GM23338 (cell line): Measurements from ENCODE around the gene NAALADL2. TPM values are rescaled to one million over a fixed set of nuclear protein-coding genes. Genes with fewer than 3 reads are reported as not detected.
"Not testable (repeated sequence)": the region's sequence is repeated elsewhere in the genome, so short reads cannot be mapped to it uniquely, and the experiment has no call there.

Experiments
- ATAC-seq: fragments of 200-7000 bp; cut with Tn5 transposase; 3 replicates; pipeline ENCODE4 v1.9.1; 2020
- DNase-seq: peaks from one replicate; pipeline ENCODE4 v3.0.0-alpha.2; 2015; ENCODE audit warnings: low spot score
- H2AFZ ChIP-seq: fragments of 200-600 bp; sonication (generic); 2 replicates; pipeline ENCODE4 v1.8.0; 2016; ENCODE audit warnings: antibody characterized with exemption, mild to moderate bottlenecking, moderate library complexity
- H3F3A ChIP-seq: fragments of 200-600 bp; sonication (generic); replicated peaks from 2 replicates; pipeline ENCODE4 v1.8.0; 2017; ENCODE audit warnings: antibody characterized with exemption, mixed run types, low read depth
- H3K27ac ChIP-seq: fragments of 200-600 bp; sonication (generic); 2 replicates; pipeline ENCODE4 v1.6.1; 2016; ENCODE audit warnings: low read depth
- H3K27me3 ChIP-seq: fragments of 200-600 bp; sonication (generic); 2 replicates; pipeline ENCODE4 v1.8.0; 2016; ENCODE audit warnings: mild to moderate bottlenecking, mixed run types, moderate library complexity; ENCODE audit not compliant: insufficient read depth
- H3K36me3 ChIP-seq: fragments of 200-600 bp; sonication (generic); 2 replicates; pipeline ENCODE4 v1.8.0; 2016; ENCODE audit warnings: mild to moderate bottlenecking; ENCODE audit not compliant: insufficient read depth
- H3K4me1 ChIP-seq: fragments of 200-600 bp; sonication (generic); 2 replicates; pipeline ENCODE4 v1.8.0; 2016; ENCODE audit warnings: mild to moderate bottlenecking, moderate library complexity; ENCODE audit not compliant: insufficient read depth
- H3K4me2 ChIP-seq: fragments of 200-600 bp; sonication (generic); 2 replicates; pipeline ENCODE4 v1.7.1; 2017; ENCODE audit warnings: mixed run types
- H3K4me3 ChIP-seq: fragments of 200-600 bp; sonication (generic); 2 replicates; pipeline ENCODE4 v1.6.1; 2016; ENCODE audit warnings: mixed run types
- H3K79me2 ChIP-seq: fragments of 200-600 bp; sonication (generic); replicated peaks from 2 replicates; pipeline ENCODE4 v1.8.0; 2017; ENCODE audit warnings: mild to moderate bottlenecking; ENCODE audit not compliant: insufficient read depth
- H3K9me2 ChIP-seq: fragments of 200-600 bp; sonication (generic); 2 replicates; pipeline ENCODE4 v1.8.0; 2017; ENCODE audit not compliant: insufficient read depth
- H4K20me1 ChIP-seq: fragments of 200-600 bp; sonication (generic); replicated peaks from 2 replicates; pipeline ENCODE4 v1.8.0; 2017; ENCODE audit warnings: mild to moderate bottlenecking; ENCODE audit not compliant: insufficient read depth
- H3K27ac Mint-ChIP-seq: 2 replicates; pipeline ENCODE4 v1.8.0; 2020; ENCODE audit warnings: inconsistent platforms, mild to moderate bottlenecking, moderate library complexity, mixed read lengths
- H3K27me3 Mint-ChIP-seq: 3 replicates; pipeline ENCODE4 v1.8.0; 2022; ENCODE audit warnings: low read depth, mild to moderate bottlenecking, moderate library complexity, mixed read lengths, inconsistent platforms; ENCODE audit not compliant: insufficient read depth, poor library complexity
- H3K36me3 Mint-ChIP-seq: 3 replicates; pipeline ENCODE4 v1.8.0; 2021; ENCODE audit warnings: low read depth, mild to moderate bottlenecking, inconsistent platforms, moderate library complexity, mixed read lengths
- H3K4me1 Mint-ChIP-seq: 3 replicates; pipeline ENCODE4 v1.8.0; 2020; ENCODE audit warnings: mild to moderate bottlenecking, inconsistent platforms, mixed read lengths
- H3K4me3 Mint-ChIP-seq: 3 replicates; pipeline ENCODE4 v1.8.0; 2021; ENCODE audit warnings: moderate library complexity, mild to moderate bottlenecking, inconsistent platforms, mixed read lengths
- H3K9me3 Mint-ChIP-seq: 3 replicates; pipeline ENCODE4 v1.8.0; 2020; ENCODE audit warnings: moderate library complexity, mild to moderate bottlenecking, inconsistent platforms, mixed read lengths
- CREB1 ChIP-seq: fragments of 250-450 bp; sonication (Bioruptor Pico); IDR thresholded peaks from 2 replicates; pipeline ENCODE4 v1.5.0; 2020; ENCODE audit warnings: low read depth, mild to moderate bottlenecking, moderate library complexity
- CTCF ChIP-seq, 2 experiments: fragments of 200-600 bp in 1 of 2; sonication (generic) in 1 of 2; conservative IDR thresholded peaks; 2 replicates each; pipeline versions ENCODE4 v1.5.1 to v1.6.1; 2016 to 2017; ENCODE audit warnings: antibody characterized with exemption in 2 of 2, low read depth in 2 of 2, mild to moderate bottlenecking in 2 of 2, moderate library complexity in 1 of 2
- ETS1 ChIP-seq: IDR thresholded peaks from 2 replicates; pipeline ENCODE4 v1.6.1; 2016; ENCODE audit warnings: antibody characterized with exemption
- EZH2phosphoT487 ChIP-seq: fragments of 200-600 bp; sonication (generic); IDR thresholded peaks from one replicate; pipeline ENCODE4 v1.8.1; 2018; ENCODE audit warnings: antibody characterized with exemption; ENCODE audit not compliant: unreplicated experiment
- JUNB ChIP-seq: IDR thresholded peaks from one replicate; pipeline ENCODE4 v1.6.1; 2016; ENCODE audit warnings: antibody characterized with exemption; ENCODE audit not compliant: unreplicated experiment
- NANOG ChIP-seq: IDR thresholded peaks from 2 replicates; pipeline ENCODE4 v1.6.1; 2016; ENCODE audit warnings: antibody characterized with exemption, borderline replicate concordance
- POLR2AphosphoS5 ChIP-seq: IDR thresholded peaks from 2 replicates; pipeline ENCODE4 v1.6.1; 2016; ENCODE audit warnings: antibody characterized with exemption, low read depth
- REST ChIP-seq: IDR thresholded peaks from one replicate; pipeline ENCODE4 v1.6.1; 2018; ENCODE audit warnings: antibody characterized with exemption; ENCODE audit not compliant: unreplicated experiment
- STAT1 ChIP-seq: IDR thresholded peaks from one replicate; pipeline ENCODE4 v1.6.1; 2016; ENCODE audit warnings: antibody characterized with exemption; ENCODE audit not compliant: unreplicated experiment
- ZNF114 ChIP-seq: fragments of 250-450 bp; sonication (Bioruptor Pico); IDR thresholded peaks from 2 replicates; pipeline ENCODE4 v1.5.0; 2020; ENCODE audit warnings: mild to moderate bottlenecking, moderate library complexity
- ZNF331 ChIP-seq: fragments of 250-450 bp; sonication (Bioruptor Pico); IDR thresholded peaks from 2 replicates; pipeline ENCODE4 v1.5.0; 2020; ENCODE audit warnings: low read depth, mild to moderate bottlenecking, moderate library complexity
- polyA plus RNA-seq: library from polyadenylated mRNA; unstranded; fragments of >200 nt; fragmentation: Nextera tagmentation; extraction: Ambion mirVana; gene quantifications from 2 replicates; pipeline ENCODE4 v1.2.1, GENCODE V29; 2016
- total RNA-seq: library from RNA; depleted of rRNA; stranded (reverse); fragments of >200 nt; shearing (Covaris generic); gene quantifications from 2 replicates; pipeline ENCODE4 v1.2.3, GENCODE V29; 2014

NAALADL2 gene
- total and polyA plus RNA-seq, 2 experiments from 2014 or later = 1.6 to 2.6 TPM

- TF ChIP-seq ETS1 (no peak), CTCF (conservative IDR thresholded peaks at IDR 0.05; ENCODE audit: low read depth in 2 of 2) (no peak), CREB1 (CRISPR knock-in tag) (no peak)
Measured at GRCh38 chr3:175270866-175271265, 411.7 kb downstream of the NAALADL2 start (continued).

DNA sequence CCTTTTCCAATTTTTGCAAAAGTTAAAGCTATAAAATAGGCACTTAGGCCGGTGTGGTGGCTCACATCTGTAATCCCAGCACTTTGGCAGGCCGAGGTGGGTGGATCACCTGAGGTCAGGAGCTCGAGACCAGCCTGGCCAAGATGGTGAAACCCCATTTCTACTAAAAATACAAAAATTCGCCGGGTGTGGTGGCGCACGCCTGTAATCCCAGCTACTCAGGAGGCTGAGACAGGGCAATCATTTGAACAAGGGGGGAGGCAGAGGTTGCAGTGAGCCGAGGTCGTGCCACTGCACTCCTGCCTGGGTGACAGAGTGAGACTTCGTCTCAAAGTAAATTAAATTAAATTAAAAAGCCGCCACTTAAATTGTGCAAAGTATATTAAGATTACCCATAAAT is 412.3 kb downstream of the NAALADL2 start:
- not testable (repeated sequence) for H4K20me1 ChIP-seq, H3K36me3 Mint-ChIP-seq, ATAC-seq, H3K27ac Mint-ChIP-seq, DNase-seq, H3F3A ChIP-seq, H3K4me3 Mint-ChIP-seq, H3K4me2 ChIP-seq, H2AFZ ChIP-seq, H3K79me2 ChIP-seq, H3K27ac ChIP-seq, H3K27me3 ChIP-seq, H3K4me3 ChIP-seq, H3K9me3 Mint-ChIP-seq, H3K27me3 Mint-ChIP-seq, H3K4me1 ChIP-seq, H3K9me2 ChIP-seq, H3K36me3 ChIP-seq, H3K4me1 Mint-ChIP-seq

DNA sequence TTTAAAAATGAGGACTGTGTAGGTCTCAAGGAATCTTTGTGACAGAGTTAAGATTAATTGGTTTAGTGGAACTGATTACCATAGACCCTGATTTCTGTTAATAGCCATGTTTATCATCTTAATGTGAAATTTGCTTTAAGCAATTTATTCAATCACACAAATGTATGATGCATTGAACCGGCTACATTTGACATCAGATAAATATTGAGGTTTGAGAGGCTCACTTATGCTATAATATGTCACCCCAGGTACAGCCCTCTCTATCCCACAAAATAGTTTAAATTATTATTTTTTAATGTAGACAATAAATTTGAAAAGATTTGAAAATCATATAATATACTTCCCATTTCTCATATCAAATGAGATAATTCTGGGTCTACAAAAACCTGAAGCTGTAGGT is 413.3 kb downstream of the NAALADL2 start:
- H3K4me3 Mint-ChIP-seq = no peak overlapping the region
- H3K9me3 Mint-ChIP-seq = no peaks in the 10 kb centered on the region
- no peaks in the 10 kb centered on the region for H3K79me2 ChIP-seq
- no peaks in the 10 kb centered on the region for H3K4me1 ChIP-seq
- no peak overlapping the region for H2AFZ ChIP-seq
- no peaks in the 10 kb centered on the region for H4K20me1 ChIP-seq
- H3K4me1 Mint-ChIP-seq = no peaks in the 10 kb centered on the region; the same call in 2 of the 3 replicates
- H3K27me3 ChIP-seq = no peaks in the 10 kb centered on the region
- H3K27ac Mint-ChIP-seq = no peak overlapping the region
- H3K4me2 ChIP-seq = no peak overlapping the region
- no peaks in the 10 kb centered on the region for H3K27me3 Mint-ChIP-seq
- DNase-seq = no peak
- H3K4me3 ChIP-seq = no peak overlapping the region
- H3K36me3 ChIP-seq = no peaks in the 10 kb centered on the region
- H3K9me2 ChIP-seq = no peaks in the 10 kb centered on the region
- no peaks in the 10 kb centered on the region for H3F3A ChIP-seq
- no peak overlapping the region for H3K27ac ChIP-seq
- ATAC-seq = no peak
- no peaks in the 10 kb centered on the region for H3K36me3 Mint-ChIP-seq
- no peak for TF ChIP-seq POLR2AphosphoS5
- TF ChIP-seq NANOG = no peak
- TF ChIP-seq CTCF (conservative IDR thresholded peaks at IDR 0.05; ENCODE audit: low read depth in 2 of 2) = no peak
- no peak for TF ChIP-seq REST
- TF ChIP-seq JUNB = no peak
- no peak for TF ChIP-seq STAT1
- no peak for TF ChIP-seq CREB1 (CRISPR knock-in tag)
- TF ChIP-seq ZNF114 (CRISPR knock-in tag) = no peak
- TF ChIP-seq ZNF331 = no peak
- TF ChIP-seq ETS1 = no peak
- TF ChIP-seq EZH2phosphoT487 = no peak
